Measurements from ENCODE around the gene PRLH. TPM values are rescaled to one million over a fixed set of nuclear protein-coding genes. Genes with fewer than 3 reads are reported as not detected.

Gene PRLH
- total and polyA plus RNA-seq, 2 donors (not counting 3 experiments of a cell fraction or from before 2014, with no cell fraction given), result not detected

DNA sequence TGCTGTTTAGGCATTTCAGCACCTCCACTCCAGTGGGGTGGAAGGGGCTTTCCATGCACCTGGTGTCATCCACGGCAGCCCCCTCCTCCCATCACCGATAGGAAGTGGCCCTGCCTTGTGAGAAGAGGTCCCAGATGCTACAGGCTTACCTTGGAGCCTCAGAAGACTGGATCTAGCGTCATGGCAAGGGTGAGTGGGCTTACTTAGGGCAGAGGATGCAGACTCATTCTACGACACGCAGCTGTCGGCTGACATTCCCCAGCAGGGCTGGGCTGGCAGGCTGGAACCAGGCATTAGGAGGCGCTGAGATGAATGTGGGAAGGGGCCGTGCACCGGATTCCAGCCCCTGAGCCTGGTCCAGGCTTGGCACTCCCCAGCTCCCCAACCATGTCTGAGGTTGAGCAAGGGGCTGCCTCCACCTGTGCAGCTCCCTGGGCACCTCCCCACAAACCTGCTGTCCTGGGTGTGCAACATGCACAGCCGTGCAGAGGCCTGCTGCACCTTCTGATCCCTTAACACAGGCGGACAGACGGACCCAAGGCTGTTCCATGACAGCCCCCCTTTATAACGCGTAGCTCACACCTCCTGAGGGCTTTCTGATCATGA lies 1.7 kb upstream of the PRLH start:
- H3K36me3 ChIP-seq (ENCODE audit: control insufficient read depth in 2 of 2, extremely low read depth in 1 of 2, insufficient read depth in 2 of 2, low read length in 2 of 2), result no peaks in the 10 kb centered on the region
- no peak overlapping the region for H3K27ac ChIP-seq (ENCODE audit: insufficient read depth, low read depth, low read length)
- POLR2A ChIA-PET, result no interaction called here
- no peaks in the 10 kb centered on the region for H3K27me3 ChIP-seq (ENCODE audit: control insufficient read depth in 2 of 2, insufficient read depth in 2 of 2, low read length in 2 of 2)
- H3K9ac ChIP-seq (replicated peaks; ENCODE audit: extremely low read depth, insufficient read depth, low read length), result no peak overlapping the region
- CTCF ChIA-PET, result interaction anchor here (0.7 kb wide), 1 partner anchor 52 kb away, joined by 4 read pairs; no protein-coding TSS in a partner anchor
- H3K4me1 ChIP-seq (ENCODE audit: control insufficient read depth, extremely low read depth, insufficient read depth, low read length), result no peaks in the 10 kb centered on the region
- H3K79me2 ChIP-seq (ENCODE audit: control insufficient read depth, insufficient read depth, low read length), result no peaks in the 10 kb centered on the region
- no peak for DNase-seq (ENCODE audit: low read depth, low spot score)
- H3K4me3 ChIP-seq (replicated peaks in 1 of 3; ENCODE audit: insufficient read depth in 1 of 3, low read depth in 1 of 3, low read length in 3 of 3), result no peak overlapping the region
- no peak overlapping the region for H2AFZ ChIP-seq (ENCODE audit: low read depth, low read length)
- H3K4me2 ChIP-seq (ENCODE audit: insufficient read depth, low read length), result no peak overlapping the region
- no peaks in the 10 kb centered on the region for H3K9me3 ChIP-seq (replicated peaks; ENCODE audit: control insufficient read depth, insufficient read depth, low read length)
- no peaks in the 10 kb centered on the region for H3K9me1 ChIP-seq (replicated peaks; ENCODE audit: control insufficient read depth, extremely low read depth, insufficient read depth, low read length)
- intact Hi-C loops (cut with micrococcal nuclease), result no loop called here
- no peaks in the 10 kb centered on the region for H4K20me1 ChIP-seq (replicated peaks; ENCODE audit: control insufficient read depth, extremely low read depth, insufficient read depth, low read length)
- no TSS peak for BruUV-seq (replicated peaks)
- dilution Hi-C loops (cut with MboI; ENCODE audit: extremely low pct_ligation_motif_present, low sequenced_read_pairs), result no loop called here
- no peak for TF ChIP-seq POLR2AphosphoS5 (IDR thresholded peaks at IDR 0.05; ENCODE audit: insufficient read depth, low read depth, low read length)
- no peak for TF ChIP-seq JUN (IDR thresholded peaks at IDR 0.05; ENCODE audit: borderline replicate concordance, insufficient read depth, insufficient read length, low read depth)
- TF ChIP-seq GATA2 (IDR thresholded peaks at IDR 0.05; ENCODE audit: insufficient read depth, insufficient read length, low read depth, low read length), result no peak
- TF ChIP-seq EZH2 (IDR thresholded peaks at IDR 0.05; ENCODE audit: borderline replicate concordance, low read depth, low read length, severe bottlenecking), result no peak
- no peak for TF ChIP-seq POLR2A (IDR thresholded peaks at IDR 0.05; ENCODE audit: low read depth, low read length)
- TF ChIP-seq, protein P1, sequence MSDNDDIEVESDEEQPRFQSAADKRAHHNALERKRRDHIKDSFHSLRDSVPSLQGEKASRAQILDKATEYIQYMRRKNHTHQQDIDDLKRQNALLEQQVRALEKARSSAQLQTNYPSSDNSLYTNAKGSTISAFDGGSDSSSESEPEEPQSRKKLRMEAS (IDR thresholded peaks at IDR 0.05; ENCODE audit: insufficient read depth, insufficient read length), result no peak
- TF ChIP-seq MYC (IDR thresholded peaks at IDR 0.05; ENCODE audit: low read depth, low read length), result no peak
- TF ChIP-seq FOS (IDR thresholded peaks at IDR 0.05; ENCODE audit: borderline replicate concordance, insufficient read depth, low read length), result no peak
- no peak for TF ChIP-seq CTCF (IDR thresholded peaks at IDR 0.05; ENCODE audit: extremely low read depth in 1 of 2, insufficient read depth in 1 of 2, low read depth in 1 of 2, low read length in 2 of 2)
- FAIRE-seq, result no peak

Data from endothelial cell of umbilical vein (primary cell).